Left ventricle myocardium inferior (tissue), 1 donor: ENCODE data around the gene CDK14. TPM values are rescaled to one million over a fixed set of nuclear protein-coding genes. Genes with fewer than 3 reads are reported as not detected.

Experiments used
- DNase-seq: peaks from one replicate; pipeline ENCODE4 v3.0.0-alpha.2; 2020
- H3K27ac ChIP-seq: fragments of 200-600 bp; replicated peaks from 2 replicates; pipeline ENCODE4 v1.8.0; 2021
- H3K27me3 ChIP-seq: fragments of 200-600 bp; 2 replicates; pipeline ENCODE4 v1.8.0; 2021; ENCODE audit warnings: low read depth
- H3K36me3 ChIP-seq: fragments of 200-600 bp; 2 replicates; pipeline ENCODE4 v1.8.0; 2021
- H3K4me1 ChIP-seq: fragments of 200-600 bp; 2 replicates; pipeline ENCODE4 v1.8.0; 2021
- H3K4me3 ChIP-seq: fragments of 200-600 bp; 2 replicates; pipeline ENCODE4 v1.8.0; 2021; ENCODE audit warnings: mild to moderate bottlenecking, moderate library complexity
- H3K9me3 ChIP-seq: fragments of 200-600 bp; replicated peaks from 2 replicates; pipeline ENCODE4 v1.8.0; 2021
- CTCF ChIP-seq: fragments of 200-600 bp; IDR thresholded peaks from 2 replicates; pipeline ENCODE4 v1.8.0; 2021; ENCODE audit warnings: antibody characterized with exemption, mild to moderate bottlenecking, borderline replicate concordance
- intact Hi-C: fragments of 100-400 bp; cut with micrococcal nuclease; formaldehyde crosslinking; loops from one replicate; pipeline ENCODE4 v1.11.0; 2022
- total RNA-seq: library from RNA; stranded (reverse); fragmentation: NEBNext Ultra II Directional; extraction: Animal tissue kit (Norgen Biotek cat#: 25700); gene quantifications from one replicate; pipeline ENCODE4 v1.2.1, GENCODE V29; 2021
- donor health status: DM: no; HTN: yes; CAD: no; lungs with severe emphysema.

CDK14 gene
- total RNA-seq, 1 donor from 2014 or later: 18.7 TPM

DNA sequence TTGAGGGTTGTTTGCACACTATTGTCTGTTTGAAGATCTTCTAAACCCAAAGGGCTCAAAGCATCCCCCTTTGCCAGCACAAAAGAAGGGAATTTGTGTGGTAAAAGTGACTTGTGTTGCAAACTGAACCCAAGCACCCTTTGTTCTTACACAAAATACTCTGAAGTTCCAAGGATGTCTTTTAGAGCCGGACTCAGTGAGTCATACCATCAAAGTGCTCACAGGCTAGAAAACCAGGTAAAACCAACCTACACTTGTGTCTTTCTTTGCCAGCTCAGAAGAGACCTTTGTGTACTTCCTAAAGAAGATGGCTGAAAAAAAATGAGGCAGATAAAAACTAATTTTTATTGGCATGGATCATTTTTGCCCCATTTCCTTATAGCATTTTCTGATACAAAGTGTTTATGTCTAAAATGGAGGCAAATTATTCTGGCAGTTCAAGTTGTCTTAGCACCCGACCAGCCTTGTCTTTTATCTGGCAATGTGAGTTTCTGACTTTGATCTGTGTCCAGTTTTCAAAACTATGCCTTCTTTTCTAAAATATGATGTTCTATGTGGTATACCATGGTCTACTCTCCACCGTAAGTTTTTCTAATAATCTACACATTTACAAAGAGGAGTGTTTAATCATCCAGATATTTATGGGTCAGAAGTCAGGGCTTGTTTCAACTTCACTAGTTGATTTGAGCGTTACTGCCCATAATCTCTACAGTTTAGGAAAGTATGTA lies 539.7 kb downstream of the CDK14 start:
- H3K9me3 ChIP-seq: no peaks in the 10 kb centered on the region
- no peak overlapping the region for H3K27ac ChIP-seq
- H3K4me3 ChIP-seq: no peak overlapping the region
- intact Hi-C loops: no loop called here
- H3K27me3 ChIP-seq: no peaks in the 10 kb centered on the region
- H3K36me3 ChIP-seq: no peaks in the 10 kb centered on the region
- no peak for DNase-seq
- TF ChIP-seq CTCF: no peak
- H3K4me1 ChIP-seq: no peaks in the 10 kb centered on the region

DNA sequence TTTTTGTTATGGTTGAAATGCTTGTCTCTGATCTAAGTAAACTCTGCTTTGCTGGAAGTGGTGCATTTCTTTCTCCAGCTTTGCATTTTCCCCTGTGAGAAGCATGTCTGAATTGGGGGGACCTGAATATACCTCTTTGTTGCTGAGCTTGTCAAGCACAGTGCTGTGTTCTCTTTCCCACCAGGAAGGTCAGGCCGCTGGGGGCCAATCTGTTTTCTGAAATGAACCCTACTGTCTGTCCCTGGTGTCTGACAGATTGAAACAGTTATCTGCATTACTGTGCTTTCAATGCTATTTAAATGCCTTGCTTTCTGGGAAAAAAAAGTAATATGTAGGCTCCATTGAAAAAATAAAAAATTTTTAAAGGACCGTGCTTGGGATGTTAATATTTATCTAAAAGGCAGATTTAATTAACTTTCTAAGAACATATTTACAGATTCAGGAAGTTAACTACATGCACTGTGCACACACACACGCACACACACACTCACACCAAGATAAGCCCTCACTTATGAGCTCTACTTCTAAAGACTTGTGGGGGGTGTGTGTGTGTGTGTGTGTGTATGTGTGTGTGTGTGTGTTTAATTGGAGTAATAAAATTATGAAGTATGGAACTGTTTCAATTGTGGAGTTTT lies 541.1 kb downstream of the CDK14 start:
- TF ChIP-seq CTCF: no peak
- H3K27me3 ChIP-seq: no peaks in the 10 kb centered on the region
- no peak for DNase-seq
- no peaks in the 10 kb centered on the region for H3K36me3 ChIP-seq
- no peak overlapping the region for H3K4me3 ChIP-seq
- H3K4me1 ChIP-seq: no peaks in the 10 kb centered on the region
- intact Hi-C loops: no loop called here
- H3K9me3 ChIP-seq: no peaks in the 10 kb centered on the region
- no peak overlapping the region for H3K27ac ChIP-seq

DNA sequence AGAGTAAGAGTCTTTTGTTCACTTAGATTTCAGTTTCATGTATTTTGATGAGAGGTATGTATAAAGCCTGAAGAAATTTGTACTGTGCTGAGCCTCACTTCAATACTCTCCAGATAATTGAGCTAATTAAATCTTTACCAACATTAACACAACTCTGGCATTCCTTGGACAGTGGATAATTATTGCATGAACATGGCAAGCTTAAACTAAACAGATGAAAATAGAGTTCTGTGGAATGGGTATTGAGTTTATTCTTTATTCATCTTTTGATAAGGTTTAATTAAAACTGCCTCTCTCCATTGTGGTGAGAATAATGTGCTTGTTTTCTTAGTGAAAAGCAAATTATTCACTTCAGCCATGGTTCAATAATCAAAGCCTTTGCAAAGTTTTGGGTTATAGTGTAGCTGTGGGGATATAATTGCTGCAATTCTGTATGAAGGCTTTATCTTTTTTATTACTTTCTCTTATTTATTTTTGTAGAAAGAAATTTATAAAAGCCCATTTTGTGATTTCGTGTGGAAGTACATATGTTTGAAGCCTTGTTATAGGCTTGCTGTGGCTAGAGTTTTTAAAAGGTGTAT lies 541.8 kb downstream of the CDK14 start:
- H3K27ac ChIP-seq: no peak overlapping the region
- no peaks in the 10 kb centered on the region for H3K36me3 ChIP-seq
- no peak for TF ChIP-seq CTCF
- H3K27me3 ChIP-seq: no peaks in the 10 kb centered on the region
- no peaks in the 10 kb centered on the region for H3K4me1 ChIP-seq
- DNase-seq: no peak
- H3K4me3 ChIP-seq: no peak overlapping the region
- intact Hi-C loops: no loop called here
- no peaks in the 10 kb centered on the region for H3K9me3 ChIP-seq

- Histone ChIP-seq H3K4me3 (no peak overlapping the region), H3K27ac (no peak overlapping the region), H3K27me3 (no peaks in the 10 kb centered on the region), H3K4me1 (no peaks in the 10 kb centered on the region), H3K9me3 (no peaks in the 10 kb centered on the region), H3K36me3 (no peaks in the 10 kb centered on the region)
- no peak for DNase-seq
- TF ChIP-seq CTCF: no peak
- intact Hi-C loops: no loop called here
Measured at GRCh38 chr7:91140286-91140685, 544.2 kb downstream of the CDK14 start.

- no peaks in the 10 kb centered on the region for H3K9me3 ChIP-seq
- H3K4me3 ChIP-seq: no peak overlapping the region
- H3K36me3 ChIP-seq: no peaks in the 10 kb centered on the region
- no peaks in the 10 kb centered on the region for H3K4me1 ChIP-seq
- intact Hi-C loops: no loop called here
- H3K27me3 ChIP-seq: no peaks in the 10 kb centered on the region
- no peak overlapping the region for H3K27ac ChIP-seq
- no peak for DNase-seq
- TF ChIP-seq CTCF: no peak
Measured at GRCh38 chr7:91140982-91141381, 544.9 kb downstream of the CDK14 start.
